ENCODE results near the gene MIPOL1. TPM values are rescaled to one million over a fixed set of nuclear protein-coding genes. Genes with fewer than 3 reads are reported as not detected.
A peak's percentile ranks its signal among the peaks of the same experiment; 100 is the strongest.

Gene MIPOL1
- total RNA-seq, 1 experiment from 2014 or later = 15.4 TPM

DNA sequence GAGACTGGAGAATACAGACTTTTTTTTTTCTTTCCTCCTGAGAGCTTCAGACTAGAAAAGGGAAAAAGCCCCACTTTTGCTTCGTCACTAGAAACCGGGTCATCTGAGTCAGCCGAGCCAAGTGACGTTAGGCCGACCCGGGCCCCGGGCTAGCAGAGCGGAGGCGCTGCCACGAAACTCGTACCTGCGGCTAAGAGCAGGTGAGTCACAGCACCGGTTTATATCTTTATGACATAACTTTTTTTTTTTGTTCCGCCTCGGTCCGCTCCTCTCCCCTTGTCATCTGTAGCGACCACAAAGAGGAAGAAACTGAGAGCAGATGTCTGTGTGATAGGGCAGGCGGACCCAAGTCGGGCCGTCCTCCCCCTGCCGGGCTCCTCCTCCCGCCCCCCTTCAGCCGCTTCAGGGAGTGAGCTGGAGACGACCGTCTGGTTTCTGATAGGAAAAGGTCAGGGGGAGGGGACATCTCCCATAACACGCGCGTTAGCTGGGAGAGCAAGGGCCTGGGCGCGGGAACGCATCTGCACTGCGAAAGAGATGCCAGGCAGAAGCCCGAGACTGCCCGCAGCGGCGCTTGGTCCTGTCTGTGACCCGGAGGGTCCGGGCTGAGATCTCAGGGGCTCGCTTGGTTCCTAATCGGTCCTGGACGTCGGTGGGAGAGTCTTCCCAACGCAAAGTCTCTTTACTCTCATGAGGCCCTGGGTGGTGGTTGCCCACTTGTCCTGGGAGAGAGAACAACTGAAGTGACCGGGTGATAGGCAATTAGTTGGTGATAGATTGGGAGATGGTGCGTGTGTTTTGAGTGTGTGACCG lies 398.3 kb downstream of the MIPOL1 start:
- H3K79me2 ChIP-seq (ENCODE audit: insufficient read depth, low read length) = no peaks in the 10 kb centered on the region

DNA sequence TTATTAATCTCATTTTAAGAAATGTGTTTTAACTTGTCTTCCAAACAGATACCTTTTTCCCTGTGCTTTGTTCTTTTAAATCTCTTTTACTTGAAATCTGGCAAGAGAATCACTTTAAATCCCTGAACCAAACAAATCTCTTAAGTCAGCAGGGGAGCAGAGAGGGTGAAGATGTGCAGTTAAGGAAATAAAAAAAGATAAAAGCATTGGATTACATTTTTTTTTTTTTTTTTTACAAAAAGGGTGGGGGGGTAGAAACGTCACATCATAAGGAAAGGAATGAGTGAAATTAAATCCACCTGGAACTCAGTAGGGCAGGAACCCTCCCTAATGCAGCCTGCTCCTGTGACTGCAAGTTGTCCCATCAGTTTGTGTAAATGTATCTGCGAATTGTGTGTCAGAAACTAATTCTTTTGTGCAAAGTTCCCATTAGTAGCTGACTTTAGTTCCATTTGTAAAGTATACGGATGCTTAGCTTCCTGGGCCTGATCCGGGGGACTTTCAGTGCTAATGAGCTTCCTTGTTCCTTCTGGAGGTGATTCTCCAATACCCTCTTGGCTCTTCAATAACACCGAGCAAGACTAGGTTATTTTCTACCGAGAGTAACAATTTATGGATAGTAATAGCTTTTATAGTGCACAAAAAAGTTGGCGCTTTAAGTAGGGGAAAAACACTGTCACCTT lies 399.2 kb downstream of the MIPOL1 start:
- H3K79me2 ChIP-seq (ENCODE audit: insufficient read depth, low read length) = no peaks in the 10 kb centered on the region
- H3K36me3 ChIP-seq (ENCODE audit: control insufficient read depth in 1 of 2, insufficient read depth in 2 of 2, low read length in 2 of 2) = no peaks in the 10 kb centered on the region
- no peak overlapping the region for H3K4me2 ChIP-seq (ENCODE audit: low read length)
- ChIA-PET RAD21 (ENCODE audit: low non-redundant PET in 1 of 2, low total read pairs in 2 of 2, uncharacterized antibody in 2 of 2, unreplicated experiment in 2 of 2) (no interaction called here), CTCF (interaction anchor here (0.7 to 1.1 kb wide), 2 partner anchors 350 to 364 kb away, joined by 3 read pairs; no protein-coding TSS in a partner anchor), POLR2A (no interaction called here)
- TF ChIP-seq, protein P1, sequence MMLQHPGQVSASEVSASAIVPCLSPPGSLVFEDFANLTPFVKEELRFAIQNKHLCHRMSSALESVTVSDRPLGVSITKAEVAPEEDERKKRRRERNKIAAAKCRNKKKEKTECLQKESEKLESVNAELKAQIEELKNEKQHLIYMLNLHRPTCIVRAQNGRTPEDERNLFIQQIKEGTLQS (IDR thresholded peaks at IDR 0.05) = no peak
- no peak overlapping the region for H2AFZ ChIP-seq (ENCODE audit: low read depth, low read length, poor library complexity, severe bottlenecking)
- H3K9me2 ChIP-seq (ENCODE audit: insufficient read depth) = no peaks in the 10 kb centered on the region
- DNase-seq (ENCODE audit: low read depth, low spot score) (no peak), ATAC-seq (no peak)
- H3K27me3 ChIP-seq (ENCODE audit: insufficient read depth, low read length) = no peaks in the 10 kb centered on the region
- no peak overlapping the region for H3K4me3 ChIP-seq (replicated peaks in 1 of 2; ENCODE audit: low read depth in 1 of 2, low read length in 2 of 2)
- H4K20me1 ChIP-seq (ENCODE audit: insufficient read depth) = no peaks in the 10 kb centered on the region
- no peak overlapping the region for H3K9ac ChIP-seq (ENCODE audit: low read length)
- no peak overlapping the region for H3K27ac ChIP-seq (ENCODE audit: low read depth, low read length)
- BruUV-seq (replicated peaks) = no TSS peak
- intact Hi-C loops (cut with micrococcal nuclease) = no loop called here
- H3K4me1 ChIP-seq (ENCODE audit: control insufficient read depth in 1 of 2, insufficient read depth in 2 of 2, low read length in 2 of 2) = peaks cover 5 to 14% of the 10 kb centered on the region in 2 experiments; a peak in 3 of 4 replicates
- no peaks in the 10 kb centered on the region for H3K9me3 ChIP-seq (ENCODE audit: control insufficient read depth in 1 of 2, insufficient read depth in 1 of 2, low read depth in 1 of 2, low read length in 2 of 2)

More for the DNA sequence above, 398.3 kb downstream of the MIPOL1 start:
- BruUV-seq (replicated peaks) = no TSS peak
- Histone ChIP-seq H4K20me1 (ENCODE audit: insufficient read depth) (no peaks in the 10 kb centered on the region), H2AFZ (ENCODE audit: low read depth, low read length, poor library complexity, severe bottlenecking) (peak overlapping the region; percentile 77), H3K9me3 (ENCODE audit: control insufficient read depth in 1 of 2, insufficient read depth in 1 of 2, low read depth in 1 of 2, low read length in 2 of 2) (no peaks in the 10 kb centered on the region), H3K9me2 (ENCODE audit: insufficient read depth) (no peaks in the 10 kb centered on the region), H3K27me3 (ENCODE audit: insufficient read depth, low read length) (no peaks in the 10 kb centered on the region), H3K4me2 (ENCODE audit: low read length) (peak overlapping the region; percentile 97), H3K4me3 (replicated peaks in 1 of 2; ENCODE audit: low read depth in 1 of 2, low read length in 2 of 2) (peak overlapping the region; percentile 61 to 67), H3K9ac (ENCODE audit: low read length) (0 out of 2 replicates have a peak overlapping the region, but pooled peaks have one; percentile 15), H3K4me1 (ENCODE audit: control insufficient read depth in 1 of 2, insufficient read depth in 2 of 2, low read length in 2 of 2) (peaks cover 5 to 14% of the 10 kb centered on the region in 2 experiments; a peak in 3 of 4 replicates), H3K27ac (ENCODE audit: low read depth, low read length) (no peak overlapping the region), H3K36me3 (ENCODE audit: control insufficient read depth in 1 of 2, insufficient read depth in 2 of 2, low read length in 2 of 2) (no peaks in the 10 kb centered on the region)
- intact Hi-C loops (cut with micrococcal nuclease) = no loop called here
- TF ChIP-seq POLR2A (IDR thresholded peaks at IDR 0.05; ENCODE audit: borderline replicate concordance, extremely low read depth, insufficient read depth, insufficient read length) = no peak
- 0 out of 2 replicates have a peak, but pooled peaks have one; percentile 15 for TF ChIP-seq FOSL1 (IDR thresholded peaks at IDR 0.05; ENCODE audit: low read depth)
- ChIA-PET POLR2A (no interaction called here), RAD21 (ENCODE audit: low non-redundant PET in 1 of 2, low total read pairs in 2 of 2, uncharacterized antibody in 2 of 2, unreplicated experiment in 2 of 2) (no interaction called here), CTCF (no interaction called here)
- peak; percentile 28 for DNase-seq (ENCODE audit: low read depth, low spot score)
- peak; percentile 57 for ATAC-seq

Data from HCT116 (cell line).